ENCODE data around the gene PNKP.
A peak's percentile ranks its signal among the peaks of the same experiment; 100 is the strongest.

PNKP gene

GRCh38 chr19:49907745-49908446, 40.5 kb upstream of the PNKP start:
- Histone ChIP-seq H2BK120ac (ENCODE audit: low read depth, low read length) (no peak overlapping the region), H3K27me3 (ENCODE audit: control insufficient read depth in 1 of 2, insufficient read depth in 1 of 2, low read length in 2 of 2) (no peaks in the 10 kb centered on the region), H2AK5ac (ENCODE audit: low read length, severe bottlenecking) (no peak overlapping the region), H2AFZ (ENCODE audit: low read depth, low read length) (no peak overlapping the region), H3K18ac (ENCODE audit: low read depth in 1 of 2, low read length in 2 of 2) (no peak overlapping the region), H2BK15ac (ENCODE audit: low read depth, poor library complexity, severe bottlenecking) (no peak overlapping the region), H3K4ac (ENCODE audit: low read depth in 1 of 2, low read length in 2 of 2) (no peak overlapping the region), H4K91ac (ENCODE audit: low read length) (no peak overlapping the region), H3K23ac (ENCODE audit: low read length in 2 of 2) (no peak overlapping the region), H2BK5ac (ENCODE audit: low read depth, low read length, poor library complexity, severe bottlenecking) (no peak overlapping the region), H3K9me3 (ENCODE audit: control insufficient read depth, low read length) (no peaks in the 10 kb centered on the region), H2BK12ac (ENCODE audit: low read length in 2 of 2) (no peak overlapping the region), H3K4me2 (ENCODE audit: low read length, poor library complexity, severe bottlenecking) (no peak overlapping the region), H3K27ac (ENCODE audit: low read length, poor library complexity, severe bottlenecking) (no peak overlapping the region), H3K4me1 (ENCODE audit: control insufficient read depth, insufficient read depth, low read depth, low read length) (peaks cover 4% of the 10 kb centered on the region), H3K4me3 (ENCODE audit: insufficient read depth in 1 of 2, low read depth in 1 of 2, low read length in 2 of 2) (no peak overlapping the region), H4K8ac (ENCODE audit: low read length) (no peak overlapping the region), H3K14ac (ENCODE audit: low read length in 2 of 2) (no peak overlapping the region), H3K79me1 (replicated peaks; ENCODE audit: low read length, poor library complexity, severe bottlenecking) (peaks cover 37% of the 10 kb centered on the region), H3K36me3 (ENCODE audit: control insufficient read depth in 1 of 2, insufficient read depth in 2 of 2, low read depth in 1 of 2, low read length in 2 of 2) (peaks cover 43 to 49% of the 10 kb centered on the region in 2 experiments), H3K9ac (ENCODE audit: low read length) (no peak overlapping the region)
- DNase-seq: no peak
- WGBS: 98% methylated on average over 23 of the region's 23 CpGs

- H3K4me2 ChIP-seq (ENCODE audit: low read length, poor library complexity, severe bottlenecking): no peak overlapping the region
Measured at GRCh38 chr19:49906879-49907564, 39.6 kb upstream of the PNKP start.

DNA sequence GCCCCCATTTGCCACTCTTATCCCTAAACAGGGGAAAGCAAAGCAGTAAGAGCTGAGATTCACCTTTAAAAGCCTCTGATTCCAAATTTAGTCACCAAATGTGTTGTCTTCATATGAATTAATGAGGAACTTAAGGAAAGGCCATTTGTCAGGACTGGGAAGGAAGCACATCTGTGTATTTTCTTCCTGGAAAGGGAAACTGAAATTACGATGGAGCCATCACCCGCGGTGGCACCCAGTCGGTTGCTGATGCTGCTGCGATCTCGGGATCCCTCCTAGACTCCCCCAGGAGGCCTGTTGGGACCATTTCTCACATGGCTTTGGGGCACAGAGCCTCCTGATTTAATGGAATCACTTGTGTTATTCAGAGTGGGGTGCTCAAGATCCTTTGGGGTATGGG, 36.8 kb upstream of the PNKP start:
- H3K4me2 ChIP-seq (ENCODE audit: low read length, poor library complexity, severe bottlenecking): no peak overlapping the region
- no peak overlapping the region for H3K9ac ChIP-seq (ENCODE audit: low read length)
- H3K4ac ChIP-seq (ENCODE audit: low read depth in 1 of 2, low read length in 2 of 2): no peak overlapping the region
- H2AK5ac ChIP-seq (ENCODE audit: low read length, severe bottlenecking): no peak overlapping the region
- H3K4me1 ChIP-seq (ENCODE audit: control insufficient read depth, insufficient read depth, low read depth, low read length): peaks cover 2% of the 10 kb centered on the region
- peaks cover 21% of the 10 kb centered on the region for H3K79me1 ChIP-seq (replicated peaks; ENCODE audit: low read length, poor library complexity, severe bottlenecking)
- no peak for DNase-seq
- H3K23ac ChIP-seq (ENCODE audit: low read length in 2 of 2): no peak overlapping the region
- no peak overlapping the region for H4K91ac ChIP-seq (ENCODE audit: low read length)
- no peak overlapping the region for H3K18ac ChIP-seq (ENCODE audit: low read depth in 1 of 2, low read length in 2 of 2)
- H3K27ac ChIP-seq (ENCODE audit: low read length, poor library complexity, severe bottlenecking): no peak overlapping the region
- 93% methylated on average over 6 of the region's 6 CpGs for WGBS
- H3K4me3 ChIP-seq (ENCODE audit: insufficient read depth in 1 of 2, low read depth in 1 of 2, low read length in 2 of 2): no peak overlapping the region
- no peak overlapping the region for H2BK120ac ChIP-seq (ENCODE audit: low read depth, low read length)
- peaks cover 27 to 28% of the 10 kb centered on the region in 2 experiments for H3K36me3 ChIP-seq (ENCODE audit: control insufficient read depth in 1 of 2, insufficient read depth in 2 of 2, low read depth in 1 of 2, low read length in 2 of 2)
- H2BK5ac ChIP-seq (ENCODE audit: low read depth, low read length, poor library complexity, severe bottlenecking): no peak overlapping the region
- no peak overlapping the region for H2BK15ac ChIP-seq (ENCODE audit: low read depth, poor library complexity, severe bottlenecking)
- H2BK12ac ChIP-seq (ENCODE audit: low read length in 2 of 2): no peak overlapping the region
- no peak overlapping the region for H4K8ac ChIP-seq (ENCODE audit: low read length)
- H3K27me3 ChIP-seq (ENCODE audit: control insufficient read depth in 1 of 2, insufficient read depth in 1 of 2, low read length in 2 of 2): no peaks in the 10 kb centered on the region
- no peak overlapping the region for H3K14ac ChIP-seq (ENCODE audit: low read length in 2 of 2)
- no peaks in the 10 kb centered on the region for H3K9me3 ChIP-seq (ENCODE audit: control insufficient read depth, low read length)
- no peak overlapping the region for H2AFZ ChIP-seq (ENCODE audit: low read depth, low read length)

More at GRCh38 chr19:49906879-49907564, 39.6 kb upstream of the PNKP start:
- no peak overlapping the region for H2AFZ ChIP-seq (ENCODE audit: low read depth, low read length)
- H2BK120ac ChIP-seq (ENCODE audit: low read depth, low read length): no peak overlapping the region
- H2AK5ac ChIP-seq (ENCODE audit: low read length, severe bottlenecking): no peak overlapping the region
- peak overlapping the region; percentile 44 for H4K91ac ChIP-seq (ENCODE audit: low read length)
- H3K79me1 ChIP-seq (replicated peaks; ENCODE audit: low read length, poor library complexity, severe bottlenecking): peaks cover 32% of the 10 kb centered on the region
- no peaks in the 10 kb centered on the region for H3K9me3 ChIP-seq (ENCODE audit: control insufficient read depth, low read length)
- no peak overlapping the region for H3K9ac ChIP-seq (ENCODE audit: low read length)
- H4K8ac ChIP-seq (ENCODE audit: low read length): no peak overlapping the region
- H3K36me3 ChIP-seq (ENCODE audit: control insufficient read depth in 1 of 2, insufficient read depth in 2 of 2, low read depth in 1 of 2, low read length in 2 of 2): peaks cover 37 to 43% of the 10 kb centered on the region in 2 experiments
- H2BK15ac ChIP-seq (ENCODE audit: low read depth, poor library complexity, severe bottlenecking): no peak overlapping the region
- H3K4me1 ChIP-seq (ENCODE audit: control insufficient read depth, insufficient read depth, low read depth, low read length): peaks cover 4% of the 10 kb centered on the region
- no peak overlapping the region for H3K23ac ChIP-seq (ENCODE audit: low read length in 2 of 2)
- H3K27me3 ChIP-seq (ENCODE audit: control insufficient read depth in 1 of 2, insufficient read depth in 1 of 2, low read length in 2 of 2): no peaks in the 10 kb centered on the region
- no peak for DNase-seq
- H3K14ac ChIP-seq (ENCODE audit: low read length in 2 of 2): no peak overlapping the region
- H2BK5ac ChIP-seq (ENCODE audit: low read depth, low read length, poor library complexity, severe bottlenecking): no peak overlapping the region
- H3K27ac ChIP-seq (ENCODE audit: low read length, poor library complexity, severe bottlenecking): no peak overlapping the region
- WGBS: 96% methylated on average over 16 of the region's 16 CpGs
- no peak overlapping the region for H3K18ac ChIP-seq (ENCODE audit: low read depth in 1 of 2, low read length in 2 of 2)
- no peak overlapping the region for H2BK12ac ChIP-seq (ENCODE audit: low read length in 2 of 2)
- H3K4ac ChIP-seq (ENCODE audit: low read depth in 1 of 2, low read length in 2 of 2): no peak overlapping the region
- H3K4me3 ChIP-seq (ENCODE audit: insufficient read depth in 1 of 2, low read depth in 1 of 2, low read length in 2 of 2): no peak overlapping the region

DNA sequence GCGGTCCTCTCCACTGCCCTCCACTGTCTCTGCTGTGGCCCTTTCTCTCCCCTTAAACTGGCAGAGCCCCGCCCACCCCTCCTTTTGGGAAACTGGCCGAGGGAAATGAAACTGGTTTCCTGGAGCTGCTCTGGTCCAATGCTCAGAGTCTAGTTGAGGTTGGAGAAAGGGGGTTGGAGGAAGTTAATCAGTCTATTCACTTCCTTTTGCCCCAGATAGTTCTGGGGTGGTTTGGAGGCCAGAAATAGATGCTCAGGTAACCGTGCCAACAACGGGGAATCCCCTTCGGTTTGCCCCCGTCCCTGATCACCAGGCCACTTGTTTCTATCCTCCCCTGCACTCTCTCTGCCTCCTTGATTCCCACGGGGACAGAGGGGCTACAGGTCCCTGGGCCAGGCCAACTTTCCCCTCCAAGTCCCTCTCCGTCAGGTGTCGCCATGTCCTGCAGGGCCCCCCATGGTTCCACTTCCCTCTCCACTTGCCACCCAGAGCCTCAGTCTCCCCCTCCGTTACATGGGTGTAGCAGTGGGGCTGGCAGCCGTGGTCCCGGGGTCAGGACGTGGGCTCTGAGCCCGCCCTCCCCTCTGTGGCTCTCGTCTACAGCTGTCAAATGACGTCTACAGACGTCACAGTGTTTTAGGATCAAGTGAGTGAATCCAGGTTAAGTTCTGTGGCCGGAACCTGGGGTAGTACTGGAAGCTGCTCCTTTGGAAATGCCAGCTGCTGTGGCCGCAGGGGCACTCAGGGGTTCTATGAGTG, 29.7 kb upstream of the PNKP start, which contains the start of gene IL4I1:
TSS of gene IL4I1 (minus strand) at position 25 of the 759 bp plus-strand sequence. CDS start 727 bp downstream, outside the sequence.
- peak; percentile 42 for DNase-seq
- Histone ChIP-seq H3K4ac (ENCODE audit: low read depth in 1 of 2, low read length in 2 of 2) (peak within 1 kb of the TSS; percentile 41 to 92), H4K8ac (ENCODE audit: low read length) (peak within 1 kb of the TSS; percentile 89), H3K23ac (ENCODE audit: low read length in 2 of 2) (no peak within 1 kb of the TSS), H3K79me1 (replicated peaks; ENCODE audit: low read length, poor library complexity, severe bottlenecking) (no peaks in the 10 kb centered on the region), H3K18ac (ENCODE audit: low read depth in 1 of 2, low read length in 2 of 2) (peak within 1 kb of the TSS; percentile 34 to 75), H3K9me3 (ENCODE audit: control insufficient read depth, low read length) (no peaks in the 10 kb centered on the region), H3K36me3 (ENCODE audit: control insufficient read depth in 1 of 2, insufficient read depth in 2 of 2, low read depth in 1 of 2, low read length in 2 of 2) (no peaks in the 10 kb centered on the region), H3K4me3 (ENCODE audit: insufficient read depth in 1 of 2, low read depth in 1 of 2, low read length in 2 of 2) (no peak within 1 kb of the TSS), H2BK12ac (ENCODE audit: low read length in 2 of 2) (peak within 1 kb of the TSS; percentile 95), H2BK15ac (ENCODE audit: low read depth, poor library complexity, severe bottlenecking) (no peak within 1 kb of the TSS), H3K27me3 (ENCODE audit: control insufficient read depth in 1 of 2, insufficient read depth in 1 of 2, low read length in 2 of 2) (peaks cover 0 to 6% of the 10 kb centered on the region in 2 experiments), H4K91ac (ENCODE audit: low read length) (peak within 1 kb of the TSS; percentile 83), H2BK120ac (ENCODE audit: low read depth, low read length) (peak within 1 kb of the TSS; percentile 11), H2AFZ (ENCODE audit: low read depth, low read length) (no peak within 1 kb of the TSS), H3K14ac (ENCODE audit: low read length in 2 of 2) (peak within 1 kb of the TSS in 1 of 2 experiments; percentile 53), H3K4me1 (ENCODE audit: control insufficient read depth, insufficient read depth, low read depth, low read length) (peaks cover 19% of the 10 kb centered on the region), H3K4me2 (ENCODE audit: low read length, poor library complexity, severe bottlenecking) (peak within 1 kb of the TSS; percentile 18), H2BK5ac (ENCODE audit: low read depth, low read length, poor library complexity, severe bottlenecking) (peak within 1 kb of the TSS; percentile 39), H3K9ac (ENCODE audit: low read length) (peak within 1 kb of the TSS; percentile 71), H2AK5ac (ENCODE audit: low read length, severe bottlenecking) (peak within 1 kb of the TSS; percentile 73), H3K27ac (ENCODE audit: low read length, poor library complexity, severe bottlenecking) (peak within 1 kb of the TSS; percentile 69)
- WGBS: 71% methylated on average over 18 of the region's 20 CpGs

Data from mesenchymal stem cell (in vitro differentiated cells and primary cell).